Peyer's patch (tissue), 4 donors: ENCODE measurements around the gene RORC. TPM values are rescaled to one million over a fixed set of nuclear protein-coding genes. Genes with fewer than 3 reads are reported as not detected.

Experiments
- DNase-seq, 3 donors: peaks; one replicate each; pipeline ENCODE4 v3.0.0-alpha.2; 2017 to 2019
- H3K27ac ChIP-seq, 4 donors: fragments of 200-600 bp; sonication (generic); one replicate each; pipeline ENCODE4 v1.5.1; 2016 to 2019
- H3K27me3 ChIP-seq, 2 donors: fragments of 200-600 bp; sonication (generic); one replicate each; pipeline ENCODE4 v1.5.1; 2019
- H3K36me3 ChIP-seq, 3 donors: fragments of 200-600 bp; sonication (generic); one replicate each; pipeline ENCODE4 v1.5.1; 2016 to 2019
- H3K4me1 ChIP-seq, 4 donors: fragments of 200-600 bp; sonication (generic); one replicate each; pipeline ENCODE4 v1.5.1; 2016 to 2019
- H3K4me3 ChIP-seq, 4 donors: fragments of 200-600 bp; sonication (generic); 1 replicate in 3 of 4; 2 replicates in 1 of 4; pipeline ENCODE4 v1.5.1; 2016 to 2019; ENCODE audit warnings: mild to moderate bottlenecking in 1 of 4
- H3K9me3 ChIP-seq, 4 donors: fragments of 200-600 bp; sonication (generic); one replicate each; pipeline ENCODE4 v1.5.1; 2016 to 2019; ENCODE audit warnings: mild to moderate bottlenecking in 1 of 4
- POLR2A ChIP-seq, 2 donors: fragments of 450-650 bp; IDR thresholded peaks; one replicate each; pipeline ENCODE4 v1.5.1; 2017; ENCODE audit warnings: antibody characterized with exemption in 2 of 2, mild to moderate bottlenecking in 2 of 2, moderate library complexity in 2 of 2
- total RNA-seq, 4 donors: library from RNA; depleted of rRNA; stranded (reverse); fragments of >200 nt; gene quantifications; one replicate each; pipeline ENCODE4 v1.1.0, GENCODE V29; 2016
- TF ChIP-seq, protein P1 (sequence below), 6 experiments: fragments of 450-650 bp in 4 of 6; fragments of 200-600 bp in 2 of 6; sonication (generic) in 1 of 6; IDR thresholded peaks; one replicate each; pipeline ENCODE4 v1.5.1; 2017 to 2019; ENCODE audit warnings: antibody characterized with exemption in 6 of 6, mild to moderate bottlenecking in 3 of 6, moderate library complexity in 1 of 6

RORC gene
- total RNA-seq, 4 donors from 2014 or later = 10.7 to 70.1 (median 46.0) TPM

DNA sequence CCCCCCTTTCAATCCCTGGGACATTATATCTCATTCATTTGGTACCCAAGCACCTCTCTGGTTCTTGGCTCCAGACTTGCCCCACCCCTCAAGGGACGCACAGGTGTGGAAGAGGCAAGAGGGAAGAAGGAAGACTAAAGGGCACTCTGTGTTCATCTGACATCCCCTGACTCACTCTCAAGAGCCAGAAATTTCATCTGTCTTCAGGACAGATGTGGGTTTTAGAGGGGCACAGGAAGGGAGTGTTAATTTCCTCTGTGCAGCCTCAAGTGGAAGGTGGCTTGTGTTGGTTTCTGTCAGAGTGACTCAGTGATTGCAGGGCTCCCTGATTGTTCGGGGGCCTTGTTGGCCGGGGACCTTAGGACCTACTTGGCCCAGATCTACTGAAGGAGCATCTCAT lies 5.6 kb upstream of the RORC start:
- H3K9me3 ChIP-seq = no peaks in the 10 kb centered on the region
- no peak for TF ChIP-seq POLR2A (IDR thresholded peaks at IDR 0.05)
- TF ChIP-seq, protein P1, sequence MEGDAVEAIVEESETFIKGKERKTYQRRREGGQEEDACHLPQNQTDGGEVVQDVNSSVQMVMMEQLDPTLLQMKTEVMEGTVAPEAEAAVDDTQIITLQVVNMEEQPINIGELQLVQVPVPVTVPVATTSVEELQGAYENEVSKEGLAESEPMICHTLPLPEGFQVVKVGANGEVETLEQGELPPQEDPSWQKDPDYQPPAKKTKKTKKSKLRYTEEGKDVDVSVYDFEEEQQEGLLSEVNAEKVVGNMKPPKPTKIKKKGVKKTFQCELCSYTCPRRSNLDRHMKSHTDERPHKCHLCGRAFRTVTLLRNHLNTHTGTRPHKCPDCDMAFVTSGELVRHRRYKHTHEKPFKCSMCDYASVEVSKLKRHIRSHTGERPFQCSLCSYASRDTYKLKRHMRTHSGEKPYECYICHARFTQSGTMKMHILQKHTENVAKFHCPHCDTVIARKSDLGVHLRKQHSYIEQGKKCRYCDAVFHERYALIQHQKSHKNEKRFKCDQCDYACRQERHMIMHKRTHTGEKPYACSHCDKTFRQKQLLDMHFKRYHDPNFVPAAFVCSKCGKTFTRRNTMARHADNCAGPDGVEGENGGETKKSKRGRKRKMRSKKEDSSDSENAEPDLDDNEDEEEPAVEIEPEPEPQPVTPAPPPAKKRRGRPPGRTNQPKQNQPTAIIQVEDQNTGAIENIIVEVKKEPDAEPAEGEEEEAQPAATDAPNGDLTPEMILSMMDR (IDR thresholded peaks at IDR 0.05) = no peak
- no peak for DNase-seq
- peaks cover 0 to 66% (median 12%) of the 10 kb centered on the region in 4 donors for H3K4me1 ChIP-seq
- no peak overlapping the region for H3K4me3 ChIP-seq
- peak overlapping the region in 3 of 4 donors; percentile 45 to 78 (median 66) for H3K27ac ChIP-seq
- H3K27me3 ChIP-seq = no peaks in the 10 kb centered on the region
- H3K36me3 ChIP-seq = no peaks in the 10 kb centered on the region

GRCh38 chr1:151835596-151835995 lies 4.0 kb upstream of the RORC start:
- TF ChIP-seq POLR2A (IDR thresholded peaks at IDR 0.05) = no peak
- TF ChIP-seq, protein P1 (IDR thresholded peaks at IDR 0.05) = no peak
- Histone ChIP-seq H3K4me1 (peaks cover 0 to 69% (median 12%) of the 10 kb centered on the region in 4 donors), H3K27ac (no peak overlapping the region), H3K9me3 (no peaks in the 10 kb centered on the region), H3K4me3 (no peak overlapping the region), H3K36me3 (no peaks in the 10 kb centered on the region), H3K27me3 (no peaks in the 10 kb centered on the region)
- DNase-seq = no peak

DNA sequence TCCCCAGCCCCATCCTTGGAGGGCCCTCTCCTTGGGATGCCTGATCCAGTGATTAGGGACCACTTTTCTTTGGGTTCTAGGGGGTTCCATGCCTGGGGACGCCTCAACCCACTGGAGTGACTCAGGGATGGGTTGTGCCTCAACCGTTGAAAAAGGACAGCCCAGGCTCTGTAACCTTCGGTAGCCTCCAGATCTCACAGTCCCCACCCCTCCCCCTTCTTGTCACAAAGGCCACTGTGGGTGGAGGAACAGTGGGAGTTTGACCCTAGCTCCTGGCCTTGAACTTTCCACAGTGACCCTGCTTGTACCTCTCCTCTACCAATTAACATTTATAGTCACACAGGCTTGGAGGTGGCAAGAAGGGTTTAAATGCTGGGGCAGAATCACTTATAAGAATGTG lies 2.6 kb upstream of the RORC start:
- Histone ChIP-seq H3K36me3 (no peaks in the 10 kb centered on the region), H3K9me3 (no peaks in the 10 kb centered on the region), H3K4me1 (peaks cover 0 to 69% (median 12%) of the 10 kb centered on the region in 4 donors), H3K27me3 (no peaks in the 10 kb centered on the region), H3K27ac (peak overlapping the region in 1 of 4 donors; percentile 6), H3K4me3 (no peak overlapping the region)
- TF ChIP-seq, protein P1 (IDR thresholded peaks at IDR 0.05) = no peak
- no peak for TF ChIP-seq POLR2A (IDR thresholded peaks at IDR 0.05)
- no peak for DNase-seq

DNA sequence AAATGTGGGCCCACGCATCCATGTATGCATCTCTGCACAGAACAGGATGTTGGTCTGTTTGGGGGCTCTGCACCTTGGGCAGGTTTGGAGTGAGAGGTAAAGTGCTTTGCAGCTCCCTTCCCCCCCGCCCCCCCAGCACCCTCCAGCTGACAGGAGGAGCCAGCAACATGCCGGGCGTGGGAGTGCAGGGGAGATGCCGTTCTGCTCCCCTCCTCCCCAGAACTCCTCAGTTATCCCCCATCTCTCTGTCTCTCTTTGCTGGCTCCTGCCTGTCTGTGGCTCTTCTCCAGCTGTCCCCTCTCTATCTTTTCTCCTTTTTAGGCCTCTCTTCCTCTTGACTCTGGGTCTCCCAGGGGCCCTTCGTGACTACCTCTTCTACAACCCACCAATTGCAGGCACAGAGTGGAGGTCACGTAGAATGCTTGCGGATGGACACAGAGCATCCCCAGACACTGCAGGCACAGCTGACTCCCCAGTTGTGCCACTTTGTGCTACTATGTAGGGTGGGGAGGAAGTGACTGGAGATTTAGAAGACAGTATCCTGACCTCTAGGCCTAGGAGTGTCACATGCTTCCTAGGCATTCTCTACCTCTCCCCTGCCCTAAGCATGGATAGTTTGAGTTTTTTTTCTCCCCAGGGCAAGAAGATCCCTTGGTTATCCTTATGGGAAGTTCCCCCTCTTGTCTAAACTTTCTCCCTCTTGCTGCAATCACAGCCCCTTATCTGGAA lies 1.7 kb upstream of the RORC start:
- no peak for DNase-seq
- peak overlapping the region in 2 of 4 donors; percentile 27 to 36 for H3K4me3 ChIP-seq
- peak overlapping the region in 1 of 4 donors; percentile 95 for H3K27ac ChIP-seq
- TF ChIP-seq, protein P1 (IDR thresholded peaks at IDR 0.05) = no peak
- no peak for TF ChIP-seq POLR2A (IDR thresholded peaks at IDR 0.05)
- H3K4me1 ChIP-seq = peaks cover 0 to 60% (median 7%) of the 10 kb centered on the region in 4 donors
- no peaks in the 10 kb centered on the region for H3K9me3 ChIP-seq
- H3K36me3 ChIP-seq = no peaks in the 10 kb centered on the region
- no peaks in the 10 kb centered on the region for H3K27me3 ChIP-seq

DNA sequence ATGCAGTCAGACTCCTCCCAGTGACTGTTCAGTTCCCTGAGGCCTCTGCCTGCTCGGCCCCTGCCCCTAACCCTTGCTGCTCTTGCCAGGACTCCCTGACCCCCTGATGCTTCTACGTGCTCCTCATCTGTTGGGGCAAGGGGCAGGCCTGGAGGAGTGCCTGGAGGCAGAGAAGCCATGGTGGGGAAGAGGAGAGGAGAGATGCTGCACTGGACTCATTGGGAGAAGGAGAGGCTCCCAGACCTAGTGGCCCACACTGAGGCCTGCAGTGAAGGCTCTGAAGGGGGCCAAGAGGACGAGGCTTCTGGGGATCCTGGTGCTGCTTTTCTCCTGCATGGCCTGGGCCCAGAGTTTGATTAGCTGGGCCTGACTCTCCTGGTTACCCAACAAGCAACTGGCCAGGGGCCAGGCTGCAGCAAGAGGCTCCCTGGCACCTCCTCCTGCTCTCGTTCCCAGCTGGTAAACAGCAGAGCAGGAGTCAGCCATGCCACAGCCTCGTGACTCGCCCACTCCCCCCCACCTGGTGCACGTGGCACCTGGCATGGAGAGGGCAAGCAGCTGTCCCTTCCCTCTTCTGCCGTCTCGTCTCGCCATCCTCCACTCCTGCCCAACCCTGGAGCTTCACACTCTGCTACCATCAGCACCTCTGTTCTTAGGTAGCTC lies 847 bp upstream of the RORC start:
- DNase-seq = peak in 2 of 3 donors; percentile 90 to 92
- peak overlapping the region in 2 of 4 donors; percentile 14 to 95 for H3K27ac ChIP-seq
- no peaks in the 10 kb centered on the region for H3K36me3 ChIP-seq
- H3K27me3 ChIP-seq = no peaks in the 10 kb centered on the region
- no peaks in the 10 kb centered on the region for H3K9me3 ChIP-seq
- peak overlapping the region in 2 of 4 donors; percentile 45 to 67 for H3K4me3 ChIP-seq
- peak in 1 of 2 donors; percentile 28 for TF ChIP-seq POLR2A (IDR thresholded peaks at IDR 0.05)
- TF ChIP-seq, protein P1 (IDR thresholded peaks at IDR 0.05) = no peak
- H3K4me1 ChIP-seq = peaks cover 0 to 53% (median 4%) of the 10 kb centered on the region in 4 donors
